ENCODE measurements around the gene MCTP2. TPM values are rescaled to one million over a fixed set of nuclear protein-coding genes. Genes with fewer than 3 reads are reported as not detected.

Gene MCTP2, protein sequence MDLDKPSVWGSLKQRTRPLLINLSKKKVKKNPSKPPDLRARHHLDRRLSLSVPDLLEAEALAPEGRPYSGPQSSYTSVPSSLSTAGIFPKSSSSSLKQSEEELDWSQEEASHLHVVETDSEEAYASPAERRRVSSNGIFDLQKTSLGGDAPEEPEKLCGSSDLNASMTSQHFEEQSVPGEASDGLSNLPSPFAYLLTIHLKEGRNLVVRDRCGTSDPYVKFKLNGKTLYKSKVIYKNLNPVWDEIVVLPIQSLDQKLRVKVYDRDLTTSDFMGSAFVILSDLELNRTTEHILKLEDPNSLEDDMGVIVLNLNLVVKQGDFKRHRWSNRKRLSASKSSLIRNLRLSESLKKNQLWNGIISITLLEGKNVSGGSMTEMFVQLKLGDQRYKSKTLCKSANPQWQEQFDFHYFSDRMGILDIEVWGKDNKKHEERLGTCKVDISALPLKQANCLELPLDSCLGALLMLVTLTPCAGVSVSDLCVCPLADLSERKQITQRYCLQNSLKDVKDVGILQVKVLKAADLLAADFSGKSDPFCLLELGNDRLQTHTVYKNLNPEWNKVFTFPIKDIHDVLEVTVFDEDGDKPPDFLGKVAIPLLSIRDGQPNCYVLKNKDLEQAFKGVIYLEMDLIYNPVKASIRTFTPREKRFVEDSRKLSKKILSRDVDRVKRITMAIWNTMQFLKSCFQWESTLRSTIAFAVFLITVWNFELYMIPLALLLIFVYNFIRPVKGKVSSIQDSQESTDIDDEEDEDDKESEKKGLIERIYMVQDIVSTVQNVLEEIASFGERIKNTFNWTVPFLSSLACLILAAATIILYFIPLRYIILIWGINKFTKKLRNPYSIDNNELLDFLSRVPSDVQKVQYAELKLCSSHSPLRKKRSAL
- 4.8 and 10.5 TPM in 2 replicates for total RNA-seq (ENCODE audit: low replicate concordance)
- long read RNA-seq, partial matches to known transcripts: 2 of 7 reads
- long read RNA-seq, other reads (novel, unspliced or antisense): 5 of 7 reads

DNA sequence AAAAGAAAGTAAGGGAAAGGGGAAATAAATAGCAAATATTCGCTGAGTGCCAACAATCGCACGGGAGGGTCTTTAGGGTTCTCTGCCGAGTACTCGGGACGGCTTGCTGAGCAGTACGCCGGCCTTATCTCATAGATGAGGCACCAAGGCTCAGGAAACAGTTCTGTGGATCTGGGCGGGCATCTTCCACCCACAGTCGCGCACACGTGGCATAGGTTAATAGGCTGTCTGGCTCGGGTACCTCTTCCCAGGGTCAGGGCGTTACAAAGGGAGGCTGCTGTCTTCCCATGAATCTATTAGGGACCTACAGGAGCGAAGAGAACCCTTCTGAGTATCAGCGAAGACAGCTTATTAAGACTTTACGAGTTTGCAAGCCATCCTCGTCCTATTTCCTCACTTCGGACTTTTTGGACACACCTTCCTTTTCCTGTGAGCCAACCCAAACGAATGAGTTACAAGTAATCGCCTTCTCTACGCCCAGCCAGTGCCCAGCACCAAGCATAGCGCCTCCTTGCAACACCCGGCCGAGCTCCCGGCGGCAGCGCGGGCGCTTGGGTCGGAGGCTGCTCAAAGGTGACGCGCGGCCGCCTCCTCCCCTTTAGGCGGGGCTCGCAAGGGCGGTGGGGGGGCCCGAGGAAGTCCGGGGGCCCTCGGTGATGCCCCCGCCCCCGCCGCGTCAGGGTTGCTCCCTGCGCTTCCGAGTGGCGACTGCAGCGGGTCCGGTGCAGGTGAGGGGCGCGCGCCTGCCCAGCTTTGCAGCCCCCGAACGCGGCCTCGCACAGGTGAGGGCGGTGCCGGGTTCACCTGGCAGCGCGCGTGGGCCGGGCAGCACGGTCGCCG is at the start of gene MCTP2:
TSS of gene MCTP2 (plus strand) at position 679 of the 840 bp plus-strand sequence. CDS start 66,705 bp downstream, outside the sequence.
- peak; percentile 76 for DNase-seq (ENCODE audit: extremely low spot score, unreplicated experiment)
- no peaks in the 10 kb centered on the region for H3K9me3 Mint-ChIP-seq
- peak within 1 kb of the TSS; percentile 79 for H3K27ac Mint-ChIP-seq
- peak within 1 kb of the TSS; percentile 89 for H3K4me3 Mint-ChIP-seq
- TF ChIP-seq, protein P1, sequence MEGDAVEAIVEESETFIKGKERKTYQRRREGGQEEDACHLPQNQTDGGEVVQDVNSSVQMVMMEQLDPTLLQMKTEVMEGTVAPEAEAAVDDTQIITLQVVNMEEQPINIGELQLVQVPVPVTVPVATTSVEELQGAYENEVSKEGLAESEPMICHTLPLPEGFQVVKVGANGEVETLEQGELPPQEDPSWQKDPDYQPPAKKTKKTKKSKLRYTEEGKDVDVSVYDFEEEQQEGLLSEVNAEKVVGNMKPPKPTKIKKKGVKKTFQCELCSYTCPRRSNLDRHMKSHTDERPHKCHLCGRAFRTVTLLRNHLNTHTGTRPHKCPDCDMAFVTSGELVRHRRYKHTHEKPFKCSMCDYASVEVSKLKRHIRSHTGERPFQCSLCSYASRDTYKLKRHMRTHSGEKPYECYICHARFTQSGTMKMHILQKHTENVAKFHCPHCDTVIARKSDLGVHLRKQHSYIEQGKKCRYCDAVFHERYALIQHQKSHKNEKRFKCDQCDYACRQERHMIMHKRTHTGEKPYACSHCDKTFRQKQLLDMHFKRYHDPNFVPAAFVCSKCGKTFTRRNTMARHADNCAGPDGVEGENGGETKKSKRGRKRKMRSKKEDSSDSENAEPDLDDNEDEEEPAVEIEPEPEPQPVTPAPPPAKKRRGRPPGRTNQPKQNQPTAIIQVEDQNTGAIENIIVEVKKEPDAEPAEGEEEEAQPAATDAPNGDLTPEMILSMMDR (conservative IDR thresholded peaks at IDR 0.05): peak; percentile 18
- peaks cover 7% of the 10 kb centered on the region for H3K4me1 Mint-ChIP-seq (ENCODE audit: unreplicated experiment)
- H3K36me3 Mint-ChIP-seq: no peaks in the 10 kb centered on the region
- H3K27me3 Mint-ChIP-seq: peaks cover 61% of the 10 kb centered on the region

DNA sequence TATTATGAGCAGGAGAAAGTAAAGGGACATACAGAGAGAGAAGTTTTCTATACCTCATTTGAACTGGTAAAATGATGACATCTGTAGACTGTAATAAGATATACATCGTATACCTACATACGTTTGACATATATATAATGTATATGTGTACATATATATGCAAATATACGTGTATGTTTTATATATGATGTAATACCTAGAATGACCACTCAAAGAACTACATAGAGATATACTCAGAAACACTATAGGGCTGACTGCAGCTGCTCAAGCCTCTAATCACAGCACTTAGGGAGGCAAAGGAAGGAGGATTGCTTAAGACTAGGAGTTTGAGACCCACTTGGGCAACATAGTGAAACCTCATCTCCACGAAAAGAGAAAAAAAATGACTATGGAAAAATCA is 48.5 kb upstream of the MCTP2 start:
- no peak overlapping the region for H3K4me3 Mint-ChIP-seq

DNA sequence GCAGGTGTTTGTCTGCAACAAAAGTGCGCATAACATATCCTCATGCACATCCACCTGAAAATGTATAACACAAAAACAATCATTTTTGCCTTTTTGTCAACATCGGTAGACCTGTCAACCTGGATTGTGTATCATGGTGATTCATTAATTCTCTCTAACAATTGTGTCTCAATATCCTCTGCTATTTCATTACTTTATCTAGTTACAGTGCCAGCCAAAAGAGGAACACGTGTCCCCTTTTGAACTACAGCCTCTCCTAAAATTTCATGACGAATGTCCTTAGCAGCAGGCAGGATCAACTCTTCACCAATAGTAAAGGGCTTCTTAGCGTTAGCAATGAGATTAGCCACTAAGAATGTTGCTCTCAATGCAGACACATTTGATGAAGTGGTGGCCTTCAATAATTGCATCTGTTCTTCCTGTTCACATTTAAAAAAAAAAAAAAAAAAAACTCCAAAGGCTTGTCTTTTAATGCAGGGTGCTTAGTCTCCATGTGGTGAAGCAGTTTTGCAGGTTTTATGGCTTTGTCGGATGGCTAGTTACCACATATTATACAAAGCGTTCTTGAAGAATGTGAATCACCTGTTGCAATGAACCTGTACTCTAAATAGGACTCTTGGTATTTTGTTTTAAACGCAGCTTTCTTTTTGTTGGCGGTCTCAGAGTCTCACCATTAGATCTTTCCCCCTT is 45.7 kb upstream of the MCTP2 start:
- H3K36me3 Mint-ChIP-seq: no peaks in the 10 kb centered on the region
- no peaks in the 10 kb centered on the region for H3K4me1 Mint-ChIP-seq (ENCODE audit: unreplicated experiment)

More for the DNA sequence above, 48.5 kb upstream of the MCTP2 start:
- no peaks in the 10 kb centered on the region for H3K4me1 Mint-ChIP-seq (ENCODE audit: unreplicated experiment)
- DNase-seq (ENCODE audit: extremely low spot score, unreplicated experiment): no peak
- H3K27me3 Mint-ChIP-seq: no peaks in the 10 kb centered on the region
- TF ChIP-seq, protein P1 (conservative IDR thresholded peaks at IDR 0.05): no peak
- H3K27ac Mint-ChIP-seq: no peak overlapping the region
- H3K9me3 Mint-ChIP-seq: peaks cover 3% of the 10 kb centered on the region
- no peaks in the 10 kb centered on the region for H3K36me3 Mint-ChIP-seq

DNA sequence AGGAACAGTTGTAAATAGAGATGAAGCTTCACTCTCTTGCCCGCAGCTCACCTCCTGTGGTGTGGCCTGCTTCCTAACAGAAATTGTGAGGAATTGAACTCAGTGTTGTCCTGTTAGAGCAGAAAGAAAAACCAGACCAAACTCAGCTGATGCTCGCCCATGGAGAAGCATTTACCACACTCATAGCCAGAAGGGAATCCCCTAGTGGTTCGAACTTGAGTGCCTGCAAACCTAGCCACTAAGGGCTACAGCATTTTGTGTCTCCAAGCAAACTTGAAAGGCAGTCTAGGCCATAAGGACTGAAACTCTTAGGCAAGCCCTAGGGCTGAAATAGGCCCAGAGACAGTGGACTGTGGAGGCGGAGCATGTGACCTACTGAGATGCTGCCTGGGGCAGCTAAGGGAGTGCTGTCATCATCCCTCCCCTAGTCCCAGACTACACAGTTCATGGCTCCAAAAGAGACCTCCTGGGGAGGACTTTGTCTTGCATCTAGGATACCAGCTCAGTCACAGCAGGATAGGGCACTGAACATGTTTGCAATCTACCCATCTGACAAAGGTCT is 44.5 kb upstream of the MCTP2 start:
- no peak overlapping the region for H3K27ac Mint-ChIP-seq
- no peak for DNase-seq (ENCODE audit: extremely low spot score, unreplicated experiment)
- no peaks in the 10 kb centered on the region for H3K9me3 Mint-ChIP-seq
- peaks cover 4% of the 10 kb centered on the region for H3K27me3 Mint-ChIP-seq
- H3K4me3 Mint-ChIP-seq: no peak overlapping the region
- H3K36me3 Mint-ChIP-seq: no peaks in the 10 kb centered on the region
- TF ChIP-seq, protein P1 (conservative IDR thresholded peaks at IDR 0.05): no peak
- H3K4me1 Mint-ChIP-seq (ENCODE audit: unreplicated experiment): no peaks in the 10 kb centered on the region

More for the DNA sequence above, 45.7 kb upstream of the MCTP2 start:
- TF ChIP-seq, protein P1 (conservative IDR thresholded peaks at IDR 0.05): no peak
- DNase-seq (ENCODE audit: extremely low spot score, unreplicated experiment): no peak
- Mint-ChIP-seq H3K9me3 (no peaks in the 10 kb centered on the region), H3K4me3 (peak overlapping the region; percentile 34), H3K27ac (peak overlapping the region; percentile 73), H3K27me3 (peaks cover 4% of the 10 kb centered on the region)
